ENCODE results near the gene DGKK. TPM values are rescaled to one million over a fixed set of nuclear protein-coding genes. Genes with fewer than 3 reads are reported as not detected.
A peak's percentile ranks its signal among the peaks of the same experiment; 100 is the strongest.

The DGKK gene, protein sequence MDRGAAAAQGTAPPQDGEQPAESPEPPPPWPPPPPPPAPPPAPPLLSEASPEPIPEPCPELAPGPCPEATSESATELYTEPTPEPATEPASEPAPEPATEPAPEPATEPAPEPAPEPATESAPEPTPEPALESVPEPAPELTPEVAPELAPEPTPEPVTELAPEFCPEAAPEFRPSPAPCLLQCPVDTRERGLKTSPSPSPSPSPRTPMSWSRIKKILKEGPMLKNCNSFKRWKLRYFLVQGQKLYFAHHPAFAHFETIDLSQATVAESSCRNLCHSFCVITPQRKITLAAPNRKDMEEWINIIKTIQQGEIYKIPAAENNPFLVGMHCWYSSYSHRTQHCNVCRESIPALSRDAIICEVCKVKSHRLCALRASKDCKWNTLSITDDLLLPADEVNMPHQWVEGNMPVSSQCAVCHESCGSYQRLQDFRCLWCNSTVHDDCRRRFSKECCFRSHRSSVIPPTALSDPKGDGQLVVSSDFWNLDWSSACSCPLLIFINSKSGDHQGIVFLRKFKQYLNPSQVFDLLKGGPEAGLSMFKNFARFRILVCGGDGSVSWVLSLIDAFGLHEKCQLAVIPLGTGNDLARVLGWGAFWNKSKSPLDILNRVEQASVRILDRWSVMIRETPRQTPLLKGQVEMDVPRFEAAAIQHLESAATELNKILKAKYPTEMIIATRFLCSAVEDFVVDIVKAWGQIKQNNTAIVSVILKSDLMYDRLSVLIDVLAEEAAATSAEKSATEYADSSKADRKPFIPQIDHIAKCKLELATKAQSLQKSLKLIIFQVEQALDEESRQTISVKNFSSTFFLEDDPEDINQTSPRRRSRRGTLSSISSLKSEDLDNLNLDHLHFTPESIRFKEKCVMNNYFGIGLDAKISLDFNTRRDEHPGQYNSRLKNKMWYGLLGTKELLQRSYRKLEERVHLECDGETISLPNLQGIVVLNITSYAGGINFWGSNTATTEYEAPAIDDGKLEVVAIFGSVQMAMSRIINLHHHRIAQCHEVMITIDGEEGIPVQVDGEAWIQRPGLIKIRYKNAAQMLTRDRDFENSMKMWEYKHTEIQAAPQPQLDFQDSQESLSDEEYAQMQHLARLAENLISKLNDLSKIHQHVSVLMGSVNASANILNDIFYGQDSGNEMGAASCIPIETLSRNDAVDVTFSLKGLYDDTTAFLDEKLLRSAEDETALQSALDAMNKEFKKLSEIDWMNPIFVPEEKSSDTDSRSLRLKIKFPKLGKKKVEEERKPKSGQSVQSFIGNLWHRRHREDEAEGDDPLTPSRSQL
- 0.67 and 1.4 TPM in 2 replicates for total RNA-seq (2014; rRNA removed; shearing (Covaris generic))

DNA sequence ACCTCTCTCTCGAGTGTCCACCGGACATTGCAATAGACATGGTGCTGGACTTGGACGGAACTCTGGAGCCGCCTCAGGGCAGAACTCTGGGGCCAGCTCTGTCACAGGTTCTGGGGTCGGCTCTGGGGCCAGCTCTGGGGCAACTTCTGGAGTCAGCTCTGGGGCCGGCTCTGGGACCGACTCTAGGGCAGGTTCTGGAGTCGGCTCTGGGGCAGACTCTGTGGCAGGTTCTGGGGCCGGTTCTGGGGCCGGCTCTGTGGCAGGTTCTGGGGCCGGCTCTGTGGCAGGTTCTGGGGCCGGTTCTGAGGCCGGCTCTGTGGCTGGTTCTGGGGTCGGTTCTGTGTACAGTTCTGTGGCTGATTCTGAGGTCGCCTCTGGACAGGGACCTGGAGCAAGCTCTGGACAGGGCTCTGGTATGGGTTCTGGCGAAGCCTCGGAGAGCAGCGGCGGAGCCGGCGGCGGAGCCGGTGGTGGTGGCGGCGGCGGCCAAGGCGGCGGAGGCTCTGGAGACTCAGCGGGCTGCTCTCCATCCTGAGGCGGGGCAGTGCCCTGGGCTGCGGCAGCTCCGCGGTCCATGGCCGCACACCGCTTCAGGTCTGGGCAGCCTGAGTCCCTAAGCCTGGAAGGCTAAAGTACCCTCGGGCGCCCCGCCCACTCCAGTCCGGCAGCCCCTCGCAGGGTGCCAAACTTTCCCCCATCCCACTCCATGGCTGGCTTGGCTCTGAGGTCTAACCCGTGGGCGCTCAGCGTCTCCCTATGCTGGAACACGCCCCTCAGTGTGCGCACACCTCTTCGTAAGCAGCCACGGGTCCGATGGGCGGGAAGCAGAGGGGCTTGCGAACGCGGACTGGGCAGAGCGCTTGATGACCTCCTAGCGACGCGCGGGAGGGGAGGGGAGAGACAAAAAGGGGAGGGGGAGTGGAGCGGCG, at the start of gene DGKK:
Gene DGKK (minus strand): TSS at position 723 of the 929 bp plus-strand sequence. CDS start 147 bp downstream, at position 576.
- DNase-seq: peak; percentile 81
- H3K4me3 ChIP-seq (ENCODE audit: insufficient read depth, low read depth, low read length): peak within 1 kb of the TSS; percentile 59

DNA sequence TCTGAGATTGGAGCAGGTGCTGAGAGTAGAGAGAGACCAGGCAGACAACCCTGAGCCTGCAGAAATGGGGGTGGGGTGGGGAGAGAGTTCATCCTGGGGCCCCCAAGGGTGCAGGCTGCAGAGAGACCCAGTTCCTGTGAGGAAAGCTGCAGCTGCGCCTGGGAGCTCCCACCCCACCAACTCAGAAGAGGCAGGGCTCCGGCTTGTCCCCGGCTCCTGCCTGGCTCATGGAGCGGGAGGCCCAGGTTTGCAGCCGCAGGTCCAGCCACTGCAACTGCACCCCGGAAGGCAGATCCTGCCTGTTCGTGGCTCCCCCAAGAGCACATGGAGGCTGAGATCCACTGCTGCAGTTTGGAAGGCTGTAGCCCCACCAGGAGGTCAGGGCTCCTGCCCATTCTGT, 44.2 kb upstream of the DGKK start:
- H3K27me3 ChIP-seq (ENCODE audit: control insufficient read depth, insufficient read depth, low read length): no peaks in the 10 kb centered on the region
- no peak for DNase-seq
- no peak overlapping the region for H3K4me3 ChIP-seq (ENCODE audit: insufficient read depth, low read depth, low read length)
- H3K36me3 ChIP-seq (replicated peaks; ENCODE audit: control insufficient read depth, insufficient read depth, low read length): no peaks in the 10 kb centered on the region

More for the DNA sequence above, at the start of gene DGKK:
- peaks cover 70% of the 10 kb centered on the region for H3K27me3 ChIP-seq (ENCODE audit: control insufficient read depth, insufficient read depth, low read length)
- H3K36me3 ChIP-seq (replicated peaks; ENCODE audit: control insufficient read depth, insufficient read depth, low read length): no peaks in the 10 kb centered on the region

DNA sequence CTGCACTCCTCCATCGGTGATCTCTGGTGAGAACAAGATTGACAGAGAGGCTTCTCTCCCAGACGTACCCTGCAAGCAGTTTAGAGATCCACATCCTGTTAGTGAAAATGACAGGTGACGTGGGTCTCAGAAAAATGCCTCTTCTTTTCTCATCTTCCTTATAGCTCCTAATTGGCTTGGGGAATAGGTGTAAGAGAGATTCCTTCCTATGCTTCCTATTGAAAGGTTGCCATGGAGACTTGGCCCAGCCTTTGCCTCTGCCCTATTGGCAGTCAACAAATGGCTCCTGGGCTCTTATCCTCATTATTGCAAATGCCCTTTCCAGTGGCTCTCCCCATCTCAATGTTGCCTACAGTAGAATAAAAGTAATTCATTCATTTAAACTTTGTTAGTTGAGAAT, 26.5 kb upstream of the DGKK start:
- H3K4me3 ChIP-seq (ENCODE audit: insufficient read depth, low read depth, low read length): no peak overlapping the region
- H3K27me3 ChIP-seq (ENCODE audit: control insufficient read depth, insufficient read depth, low read length): no peaks in the 10 kb centered on the region; the same call in 1 of the 2 replicates
- no peaks in the 10 kb centered on the region for H3K36me3 ChIP-seq (replicated peaks; ENCODE audit: control insufficient read depth, insufficient read depth, low read length)
- no peak for DNase-seq

DNA sequence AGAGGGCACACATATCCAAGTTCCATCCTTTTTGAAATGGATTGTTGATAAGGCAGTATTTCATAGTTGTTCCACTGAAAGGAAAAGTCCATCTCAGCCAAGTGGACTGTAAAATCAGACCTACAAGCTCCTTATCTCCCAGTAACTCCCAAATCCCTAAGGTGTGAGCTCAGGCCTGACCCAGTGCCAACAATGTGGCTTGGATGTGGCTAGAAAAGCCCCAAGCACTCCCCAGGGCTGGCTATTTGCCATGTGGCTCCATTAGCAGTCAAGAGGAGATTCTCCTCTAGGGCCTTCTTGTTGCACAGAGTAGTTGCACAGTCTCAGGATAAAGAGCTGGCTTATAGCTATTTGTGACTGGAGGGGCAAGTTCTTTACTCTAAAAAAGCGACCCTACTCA, 25.0 kb upstream of the DGKK start:
- DNase-seq: no peak
- Histone ChIP-seq H3K27me3 (ENCODE audit: control insufficient read depth, insufficient read depth, low read length) (no peaks in the 10 kb centered on the region; the same call in 1 of the 2 replicates), H3K4me3 (ENCODE audit: insufficient read depth, low read depth, low read length) (no peak overlapping the region), H3K36me3 (replicated peaks; ENCODE audit: control insufficient read depth, insufficient read depth, low read length) (no peaks in the 10 kb centered on the region)

DNA sequence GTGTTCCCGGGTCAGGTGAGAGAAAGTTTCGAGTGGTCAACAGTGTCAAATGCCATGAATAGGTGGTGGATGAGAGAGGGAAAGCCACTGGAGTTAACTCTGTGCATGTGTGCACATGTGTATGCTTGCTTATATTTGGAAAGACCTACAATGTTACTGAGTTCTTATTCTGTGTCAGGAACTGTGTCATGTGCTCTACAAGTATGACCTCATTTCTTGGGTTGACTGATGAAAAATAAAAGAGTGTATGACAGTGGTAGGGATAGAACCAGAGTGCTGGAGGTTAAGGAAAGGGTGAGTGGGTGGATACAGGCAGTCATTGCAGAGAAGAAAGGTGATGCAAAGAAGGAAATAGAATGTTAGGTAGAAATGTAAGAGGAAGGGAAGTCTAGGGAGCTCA, 22.1 kb upstream of the DGKK start:
- H3K27me3 ChIP-seq (ENCODE audit: control insufficient read depth, insufficient read depth, low read length): no peaks in the 10 kb centered on the region; the same call in 1 of the 2 replicates
- no peak overlapping the region for H3K4me3 ChIP-seq (ENCODE audit: insufficient read depth, low read depth, low read length)
- no peak for DNase-seq
- H3K36me3 ChIP-seq (replicated peaks; ENCODE audit: control insufficient read depth, insufficient read depth, low read length): no peaks in the 10 kb centered on the region

DNA sequence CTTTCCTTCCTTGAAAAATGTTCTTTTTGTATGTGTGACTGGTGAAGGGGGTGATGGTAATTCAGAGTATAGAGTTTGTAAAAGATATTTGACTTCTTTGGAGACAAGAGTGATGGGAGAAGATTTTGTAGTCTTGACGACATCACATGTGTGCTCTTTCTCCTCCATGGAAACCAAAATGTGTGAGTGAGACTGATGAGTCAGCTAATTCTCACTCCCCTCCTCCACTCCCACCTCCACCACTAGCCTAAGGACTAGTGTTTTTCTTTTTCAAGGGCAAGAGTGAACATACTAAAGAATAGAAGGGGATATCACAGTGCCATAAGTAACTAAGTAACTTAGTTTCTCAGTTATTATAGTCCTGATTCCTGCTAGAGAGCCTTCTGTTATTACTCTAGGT, 14.0 kb upstream of the DGKK start:
- no peak for DNase-seq
- Histone ChIP-seq H3K27me3 (ENCODE audit: control insufficient read depth, insufficient read depth, low read length) (no peaks in the 10 kb centered on the region), H3K36me3 (replicated peaks; ENCODE audit: control insufficient read depth, insufficient read depth, low read length) (no peaks in the 10 kb centered on the region), H3K4me3 (ENCODE audit: insufficient read depth, low read depth, low read length) (no peak overlapping the region)

DNA sequence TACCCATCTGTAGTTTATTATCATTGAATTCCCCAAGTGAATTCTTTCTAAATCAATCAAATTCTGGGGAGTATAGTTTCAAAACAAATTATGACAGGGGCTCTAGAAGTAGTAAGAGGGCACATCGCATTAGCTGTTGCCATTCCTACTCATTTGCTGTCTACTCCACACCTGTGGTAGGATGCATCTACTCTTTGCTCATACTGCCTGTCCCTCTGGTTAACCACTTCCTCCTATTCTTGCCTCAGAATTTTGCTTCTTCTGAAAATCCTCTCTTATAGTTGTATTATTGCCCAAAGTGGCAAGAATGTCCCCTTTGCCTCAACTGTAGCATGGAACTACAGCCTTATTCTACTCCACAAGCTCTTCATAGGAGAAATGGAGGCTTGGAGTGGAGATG, 12.7 kb upstream of the DGKK start:
- Histone ChIP-seq H3K36me3 (replicated peaks; ENCODE audit: control insufficient read depth, insufficient read depth, low read length) (no peaks in the 10 kb centered on the region), H3K4me3 (ENCODE audit: insufficient read depth, low read depth, low read length) (no peak overlapping the region), H3K27me3 (ENCODE audit: control insufficient read depth, insufficient read depth, low read length) (no peaks in the 10 kb centered on the region)
- no peak for DNase-seq

DNA sequence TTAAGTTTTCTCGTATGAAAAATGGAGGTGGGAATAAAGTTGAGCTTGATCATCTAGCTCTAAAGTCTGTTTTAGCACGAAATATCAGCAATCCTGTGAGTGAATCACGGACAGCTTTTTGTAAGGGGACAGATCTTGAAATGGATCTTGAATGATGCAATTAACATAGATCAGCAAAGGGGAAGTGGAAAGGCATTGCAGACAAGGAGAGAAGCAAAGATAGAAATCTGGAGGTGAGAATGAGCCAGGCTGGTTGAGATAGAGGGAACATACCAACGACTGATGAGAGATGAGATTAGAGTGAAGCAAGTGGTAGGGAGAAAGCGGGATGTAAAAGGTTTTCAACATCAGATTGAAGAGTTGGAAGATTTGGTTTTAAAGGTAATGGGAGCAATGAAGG, 4.6 kb upstream of the DGKK start:
- Histone ChIP-seq H3K27me3 (ENCODE audit: control insufficient read depth, insufficient read depth, low read length) (peaks cover 41% of the 10 kb centered on the region), H3K36me3 (replicated peaks; ENCODE audit: control insufficient read depth, insufficient read depth, low read length) (no peaks in the 10 kb centered on the region), H3K4me3 (ENCODE audit: insufficient read depth, low read depth, low read length) (no peak overlapping the region)
- no peak for DNase-seq

DNA sequence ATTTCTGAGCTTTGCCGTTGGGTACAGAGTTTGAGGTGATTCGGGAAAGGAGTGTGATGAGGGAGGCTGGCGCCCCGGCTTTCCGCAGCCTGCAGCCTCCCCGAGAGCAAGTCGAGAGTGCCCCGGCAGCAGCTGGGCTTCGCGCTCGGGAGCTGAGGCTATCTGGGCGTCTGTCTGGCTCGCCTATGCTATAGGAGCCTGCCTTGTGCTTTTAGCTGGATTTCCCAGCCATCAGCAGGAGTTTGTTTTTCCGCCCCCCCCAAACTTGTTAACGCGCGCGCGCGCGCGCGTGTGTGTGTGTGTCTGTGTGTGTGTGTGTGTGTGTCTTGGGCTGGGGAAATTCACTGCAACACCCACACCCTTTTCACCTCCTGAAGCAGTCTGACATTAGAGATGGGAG, 765 bp upstream of the DGKK start:
- Histone ChIP-seq H3K27me3 (ENCODE audit: control insufficient read depth, insufficient read depth, low read length) (peaks cover 70% of the 10 kb centered on the region), H3K4me3 (ENCODE audit: insufficient read depth, low read depth, low read length) (peak overlapping the region; percentile 59), H3K36me3 (replicated peaks; ENCODE audit: control insufficient read depth, insufficient read depth, low read length) (no peaks in the 10 kb centered on the region)
- peak; percentile 40 for DNase-seq

DNA sequence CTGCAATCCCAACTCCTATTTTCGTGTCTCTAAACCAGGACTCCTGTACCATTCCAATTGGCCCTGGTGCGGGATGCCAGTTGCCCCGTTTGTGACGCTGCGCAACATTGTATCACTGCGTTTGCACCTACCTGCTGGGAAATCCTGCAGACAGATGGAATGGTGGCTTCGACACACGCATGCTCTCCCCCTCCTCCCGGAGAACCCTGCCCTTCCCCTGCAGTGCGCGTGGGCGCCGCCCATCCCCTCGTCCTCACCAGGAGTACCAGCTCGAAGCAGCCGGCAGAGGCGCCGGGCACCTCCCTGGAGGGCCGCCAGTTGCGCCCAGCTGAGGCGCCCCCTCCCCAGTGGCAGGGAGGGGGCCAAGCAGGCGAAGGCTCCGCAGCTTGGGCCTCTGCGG, 1.4 kb downstream of the DGKK start:
- H3K36me3 ChIP-seq (replicated peaks; ENCODE audit: control insufficient read depth, insufficient read depth, low read length): no peaks in the 10 kb centered on the region
- peak overlapping the region; percentile 59 for H3K4me3 ChIP-seq (ENCODE audit: insufficient read depth, low read depth, low read length)
- DNase-seq: no peak
- H3K27me3 ChIP-seq (ENCODE audit: control insufficient read depth, insufficient read depth, low read length): peaks cover 66% of the 10 kb centered on the region

DNA sequence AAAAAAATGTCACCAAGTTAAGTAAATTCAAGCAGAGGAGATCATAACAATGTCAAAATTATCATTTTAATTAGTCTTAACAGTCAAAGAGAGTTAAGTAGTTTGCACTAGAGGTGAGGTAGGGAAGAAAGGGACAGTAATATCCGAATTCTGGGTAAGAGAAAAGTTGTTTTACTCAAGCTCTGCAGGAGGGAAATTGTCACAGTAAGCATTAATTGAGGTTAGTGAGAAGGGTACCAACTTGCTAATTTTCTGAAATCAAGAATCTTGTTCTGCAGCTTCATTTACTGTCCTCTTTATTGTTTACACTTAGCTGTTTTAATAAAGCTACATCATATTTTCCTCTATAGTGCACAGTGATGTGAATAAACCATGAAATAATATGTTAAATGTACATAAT, 11.0 kb downstream of the DGKK start:
- no peak for DNase-seq
- Histone ChIP-seq H3K4me3 (ENCODE audit: insufficient read depth, low read depth, low read length) (no peak overlapping the region), H3K27me3 (ENCODE audit: control insufficient read depth, insufficient read depth, low read length) (no peaks in the 10 kb centered on the region; the same call in 1 of the 2 replicates), H3K36me3 (replicated peaks; ENCODE audit: control insufficient read depth, insufficient read depth, low read length) (no peaks in the 10 kb centered on the region)

DNA sequence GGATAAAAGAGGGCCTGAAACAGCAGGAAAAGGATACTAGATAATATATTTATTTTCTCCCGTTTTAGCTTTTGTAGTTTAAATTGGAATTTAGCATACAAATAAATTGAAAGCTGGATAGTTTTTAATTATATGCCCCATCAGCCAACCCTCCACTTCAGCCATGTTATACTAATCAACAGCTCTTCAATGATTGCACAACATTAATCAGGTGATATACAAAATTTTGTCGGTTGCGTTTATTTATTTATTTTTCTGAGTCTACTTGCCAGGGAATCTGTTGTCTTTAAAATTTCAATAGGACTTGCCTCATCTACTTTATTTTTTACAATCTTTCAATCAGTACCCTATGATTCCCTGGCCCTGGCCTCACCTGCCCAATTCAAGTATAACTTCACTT, 12.1 kb downstream of the DGKK start:
- Histone ChIP-seq H3K27me3 (ENCODE audit: control insufficient read depth, insufficient read depth, low read length) (no peaks in the 10 kb centered on the region; the same call in 1 of the 2 replicates), H3K4me3 (ENCODE audit: insufficient read depth, low read depth, low read length) (no peak overlapping the region), H3K36me3 (replicated peaks; ENCODE audit: control insufficient read depth, insufficient read depth, low read length) (no peaks in the 10 kb centered on the region)
- DNase-seq: no peak

DNA sequence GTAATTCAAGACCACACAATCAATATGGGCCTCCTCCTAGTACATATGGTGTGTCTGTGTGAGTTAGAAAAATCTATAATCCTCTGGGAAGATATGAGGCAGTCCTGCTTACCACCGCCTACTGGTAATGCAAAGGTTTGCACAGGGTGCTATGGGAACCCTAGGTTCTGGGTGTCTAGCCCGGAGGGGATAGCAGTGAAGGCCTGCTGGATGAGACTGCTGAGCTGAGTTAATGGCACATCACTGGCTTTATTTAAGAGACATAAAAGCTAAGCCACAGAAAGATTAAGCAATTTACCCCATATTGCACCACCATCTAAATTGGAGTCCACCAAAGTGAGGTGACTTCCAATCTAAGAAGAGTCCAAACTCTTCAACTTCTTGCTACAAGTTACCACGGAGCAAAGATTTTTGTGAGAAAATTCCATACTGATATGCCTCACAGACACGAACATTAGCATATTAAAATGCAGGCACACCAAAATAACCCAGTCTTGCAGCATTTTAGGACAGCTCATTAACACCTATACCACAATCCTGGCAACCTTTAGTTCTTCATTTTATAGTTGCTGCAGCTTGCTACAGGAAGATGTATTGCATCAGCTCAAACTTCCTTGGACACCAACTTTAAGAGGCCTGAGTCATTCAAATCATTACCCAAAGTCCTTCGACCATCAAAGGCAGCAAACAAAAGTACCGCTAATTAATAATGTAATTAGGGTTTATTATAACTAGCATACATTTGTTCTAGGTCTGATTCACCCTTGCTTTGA, 13.7 kb downstream of the DGKK start:
- no peaks in the 10 kb centered on the region for H3K36me3 ChIP-seq (replicated peaks; ENCODE audit: control insufficient read depth, insufficient read depth, low read length)
- no peak overlapping the region for H3K4me3 ChIP-seq (ENCODE audit: insufficient read depth, low read depth, low read length)
- DNase-seq: no peak

More for the DNA sequence above, 13.7 kb downstream of the DGKK start:
- no peaks in the 10 kb centered on the region for H3K27me3 ChIP-seq (ENCODE audit: control insufficient read depth, insufficient read depth, low read length)
